Neural cell (in vitro differentiated cells): ENCODE results near the gene SLC22A8. TPM values are rescaled to one million over a fixed set of nuclear protein-coding genes. Genes with fewer than 3 reads are reported as not detected.

Experiments
- H2AFZ ChIP-seq: fragments of 200-600, 300-800 bp; sonication (generic), shearing (Covaris generic); 2 replicates; pipeline ENCODE4 v1.6.0; 2014; ENCODE audit warnings: low read depth, mild to moderate bottlenecking, antibody characterized with exemption, low read length, moderate library complexity
- H3F3A ChIP-seq: fragments of 200-600 bp; shearing (Covaris generic); 2 replicates; pipeline ENCODE4 v1.6.1; 2016; ENCODE audit warnings: mild to moderate bottlenecking, moderate library complexity, mixed read lengths, antibody characterized with exemption, low read length; ENCODE audit not compliant: insufficient read depth, poor library complexity, severe bottlenecking
- H3K27ac ChIP-seq: fragments of 200-600, 300-800 bp; sonication (generic), shearing (Covaris generic); 2 replicates; pipeline ENCODE4 v1.5.1; 2014; ENCODE audit warnings: mild to moderate bottlenecking, low read length, moderate library complexity
- H3K27me3 ChIP-seq: fragments of 300-800, 200-600 bp; sonication (generic), shearing (Covaris generic); 2 replicates; pipeline ENCODE4 v1.6.0; 2014; ENCODE audit warnings: mild to moderate bottlenecking, low read depth, low read length, moderate library complexity; ENCODE audit not compliant: insufficient read depth
- H3K36me3 ChIP-seq: fragments of 300-800, 200-600 bp; sonication (generic), shearing (Covaris generic); 2 replicates; pipeline ENCODE4 v1.5.1; 2014; ENCODE audit warnings: mild to moderate bottlenecking, antibody characterized with exemption, low read length, moderate library complexity; ENCODE audit not compliant: insufficient read depth
- H3K4me2 ChIP-seq: fragments of 300-800, 200-600 bp; sonication (generic), shearing (Covaris generic); 2 replicates; pipeline ENCODE4 v1.6.0; 2014; ENCODE audit warnings: mild to moderate bottlenecking, low read length
- H3K4me3 ChIP-seq: fragments of 300-800, 200-600 bp; sonication (generic), shearing (Covaris generic); 2 replicates; pipeline ENCODE4 v1.5.1; 2014; ENCODE audit warnings: mild to moderate bottlenecking, low read length, moderate library complexity
- H3K79me2 ChIP-seq: fragments of 200-600 bp; shearing (Covaris generic); replicated peaks from 2 replicates; pipeline ENCODE4 v1.6.0; 2014; ENCODE audit warnings: mild to moderate bottlenecking, low read length, moderate library complexity; ENCODE audit not compliant: insufficient read depth
- H3K9ac ChIP-seq: fragments of 300-800, 200-600 bp; sonication (generic), shearing (Covaris generic); 2 replicates; pipeline ENCODE4 v1.6.1; 2016; ENCODE audit warnings: mild to moderate bottlenecking, low read length, mixed read lengths
- H3K9me2 ChIP-seq: fragments of 200-600 bp; shearing (Covaris generic); 2 replicates; pipeline ENCODE4 v1.6.1; 2016; ENCODE audit warnings: mild to moderate bottlenecking, low read length, mixed read lengths; ENCODE audit not compliant: insufficient read depth
- H3K9me3 ChIP-seq: fragments of 200-600, 300-800 bp; sonication (generic), shearing (Covaris generic); 2 replicates; pipeline ENCODE4 v1.6.1; 2016; ENCODE audit warnings: mild to moderate bottlenecking, mixed run types, low read length, moderate library complexity, mixed read lengths
- H4K20me1 ChIP-seq: fragments of 200-600 bp; shearing (Covaris generic); 2 replicates; pipeline ENCODE4 v1.6.1; 2016; ENCODE audit warnings: mild to moderate bottlenecking, mixed run types; ENCODE audit not compliant: insufficient read depth
- CTCF ChIP-seq: fragments of 450-650 bp; IDR thresholded peaks from 2 replicates; pipeline ENCODE4 v1.5.1; 2014; ENCODE audit warnings: antibody characterized with exemption, mild to moderate bottlenecking, moderate library complexity; ENCODE audit not compliant: poor library complexity, severe bottlenecking
- EP300 ChIP-seq: fragments of 450-650 bp; conservative IDR thresholded peaks from 2 replicates; pipeline ENCODE4 v1.6.1; 2014; ENCODE audit warnings: antibody characterized with exemption, mild to moderate bottlenecking, moderate library complexity; ENCODE audit not compliant: poor library complexity, severe bottlenecking
- EZH2 ChIP-seq: fragments of 200-600, 300-800 bp; shearing (Covaris generic), sonication (generic); IDR thresholded peaks from 2 replicates; pipeline ENCODE4 v1.6.1; 2014; ENCODE audit warnings: antibody characterized with exemption, low read length, borderline replicate concordance, mild to moderate bottlenecking; ENCODE audit not compliant: insufficient read depth, poor library complexity, severe bottlenecking
- MXI1 ChIP-seq: fragments of 450-650 bp; conservative IDR thresholded peaks from 2 replicates; pipeline ENCODE4 v1.6.1; 2014; ENCODE audit warnings: antibody characterized with exemption, mild to moderate bottlenecking; ENCODE audit not compliant: poor library complexity, severe bottlenecking
- POLR2AphosphoS5 ChIP-seq: IDR thresholded peaks from 2 replicates; pipeline ENCODE4 v1.6.1; 2012
- RAD21 ChIP-seq: fragments of 450-650 bp; conservative IDR thresholded peaks from 2 replicates; pipeline ENCODE4 v1.6.1; 2014; ENCODE audit warnings: antibody characterized with exemption, mild to moderate bottlenecking, moderate library complexity
- REST ChIP-seq: IDR thresholded peaks from 2 replicates; pipeline ENCODE4 v1.6.1; 2012; ENCODE audit warnings: borderline replicate concordance
- SMC3 ChIP-seq: fragments of 450-650 bp; conservative IDR thresholded peaks from 2 replicates; pipeline ENCODE4 v1.6.1; 2014; ENCODE audit warnings: antibody characterized with exemption, mild to moderate bottlenecking, moderate library complexity; ENCODE audit not compliant: poor library complexity
- TAF1 ChIP-seq: IDR thresholded peaks from 2 replicates; pipeline ENCODE4 v1.6.1; 2012; ENCODE audit warnings: low read depth
- polyA plus RNA-seq: library from polyadenylated mRNA; depleted of rRNA; stranded (reverse); fragments of >200 nt; gene quantifications from 2 replicates; pipeline ENCODE4 v1.2.3, GENCODE V29; 2014

Gene SLC22A8
- polyA plus RNA-seq, 1 donor from 2014 or later, result not detected

GRCh38 chr11:62957147-62957546 is 58.5 kb downstream of the SLC22A8 start (continued):
- TF ChIP-seq REST, result no peak

GRCh38 chr11:62954478-62954877 is 61.2 kb downstream of the SLC22A8 start:
- no peak overlapping the region for H2AFZ ChIP-seq

More at GRCh38 chr11:62954478-62954877, 61.2 kb downstream of the SLC22A8 start:
- Histone ChIP-seq H3K9me2 (no peaks in the 10 kb centered on the region), H3K4me2 (no peak overlapping the region), H3K9ac (no peak overlapping the region), H3K36me3 (no peaks in the 10 kb centered on the region), H3F3A (no peaks in the 10 kb centered on the region), H3K27me3 (no peaks in the 10 kb centered on the region), H3K79me2 (no peaks in the 10 kb centered on the region), H3K9me3 (no peaks in the 10 kb centered on the region), H4K20me1 (no peaks in the 10 kb centered on the region), H3K27ac (no peak overlapping the region), H3K4me3 (no peak overlapping the region)
- no peak for TF ChIP-seq RAD21
- no peak for TF ChIP-seq CTCF
- no peak for TF ChIP-seq POLR2AphosphoS5
- TF ChIP-seq EP300, result no peak
- no peak for TF ChIP-seq EZH2
- no peak for TF ChIP-seq TAF1
- no peak for TF ChIP-seq SMC3
- no peak for TF ChIP-seq MXI1
- TF ChIP-seq REST, result no peak
